Measurements from ENCODE around the gene C19orf18. TPM values are rescaled to one million over a fixed set of nuclear protein-coding genes. Genes with fewer than 3 reads are reported as not detected.

C19orf18 gene
- total RNA-seq, 1 donor from 2014 or later: not detected

GRCh38 chr19:57949296-57949695 lies 25.0 kb downstream of the C19orf18 start:
- Histone ChIP-seq H3K27me3 (no peaks in the 10 kb centered on the region), H3K4me3 (no peak overlapping the region), H3K9ac (no peak overlapping the region), H3K9me3 (ENCODE audit: low read depth) (no peaks in the 10 kb centered on the region), H2AFZ (replicated peaks) (no peak overlapping the region), H3K4me2 (no peak overlapping the region), H3F3A (ENCODE audit: low read depth) (no peaks in the 10 kb centered on the region), H3K79me2 (ENCODE audit: low read depth) (peaks cover 33% of the 10 kb centered on the region), H3K4me1 (peaks cover 10% of the 10 kb centered on the region), H3K27ac (no peak overlapping the region), H3K36me3 (no peaks in the 10 kb centered on the region), H4K20me1 (ENCODE audit: low read depth) (no peaks in the 10 kb centered on the region)
- H3K9me3 Mint-ChIP-seq: peaks cover 64% of the 10 kb centered on the region
- no peak overlapping the region for H3K27ac Mint-ChIP-seq
- TF ChIP-seq, protein P1, sequence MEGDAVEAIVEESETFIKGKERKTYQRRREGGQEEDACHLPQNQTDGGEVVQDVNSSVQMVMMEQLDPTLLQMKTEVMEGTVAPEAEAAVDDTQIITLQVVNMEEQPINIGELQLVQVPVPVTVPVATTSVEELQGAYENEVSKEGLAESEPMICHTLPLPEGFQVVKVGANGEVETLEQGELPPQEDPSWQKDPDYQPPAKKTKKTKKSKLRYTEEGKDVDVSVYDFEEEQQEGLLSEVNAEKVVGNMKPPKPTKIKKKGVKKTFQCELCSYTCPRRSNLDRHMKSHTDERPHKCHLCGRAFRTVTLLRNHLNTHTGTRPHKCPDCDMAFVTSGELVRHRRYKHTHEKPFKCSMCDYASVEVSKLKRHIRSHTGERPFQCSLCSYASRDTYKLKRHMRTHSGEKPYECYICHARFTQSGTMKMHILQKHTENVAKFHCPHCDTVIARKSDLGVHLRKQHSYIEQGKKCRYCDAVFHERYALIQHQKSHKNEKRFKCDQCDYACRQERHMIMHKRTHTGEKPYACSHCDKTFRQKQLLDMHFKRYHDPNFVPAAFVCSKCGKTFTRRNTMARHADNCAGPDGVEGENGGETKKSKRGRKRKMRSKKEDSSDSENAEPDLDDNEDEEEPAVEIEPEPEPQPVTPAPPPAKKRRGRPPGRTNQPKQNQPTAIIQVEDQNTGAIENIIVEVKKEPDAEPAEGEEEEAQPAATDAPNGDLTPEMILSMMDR (IDR thresholded peaks at IDR 0.05): no peak
- TF ChIP-seq EZH2phosphoT487 (IDR thresholded peaks at IDR 0.05) (no peak), EZH2 (IDR thresholded peaks at IDR 0.05) (no peak)
- peaks cover 6% of the 10 kb centered on the region for H3K27me3 Mint-ChIP-seq (ENCODE audit: insufficient read depth, low read depth)
- no peak overlapping the region for H3K4me3 Mint-ChIP-seq
- peaks cover 24% of the 10 kb centered on the region for H3K36me3 Mint-ChIP-seq
- no peak for DNase-seq (ENCODE audit: low spot score)
- H3K4me1 Mint-ChIP-seq: peaks cover 8% of the 10 kb centered on the region

DNA sequence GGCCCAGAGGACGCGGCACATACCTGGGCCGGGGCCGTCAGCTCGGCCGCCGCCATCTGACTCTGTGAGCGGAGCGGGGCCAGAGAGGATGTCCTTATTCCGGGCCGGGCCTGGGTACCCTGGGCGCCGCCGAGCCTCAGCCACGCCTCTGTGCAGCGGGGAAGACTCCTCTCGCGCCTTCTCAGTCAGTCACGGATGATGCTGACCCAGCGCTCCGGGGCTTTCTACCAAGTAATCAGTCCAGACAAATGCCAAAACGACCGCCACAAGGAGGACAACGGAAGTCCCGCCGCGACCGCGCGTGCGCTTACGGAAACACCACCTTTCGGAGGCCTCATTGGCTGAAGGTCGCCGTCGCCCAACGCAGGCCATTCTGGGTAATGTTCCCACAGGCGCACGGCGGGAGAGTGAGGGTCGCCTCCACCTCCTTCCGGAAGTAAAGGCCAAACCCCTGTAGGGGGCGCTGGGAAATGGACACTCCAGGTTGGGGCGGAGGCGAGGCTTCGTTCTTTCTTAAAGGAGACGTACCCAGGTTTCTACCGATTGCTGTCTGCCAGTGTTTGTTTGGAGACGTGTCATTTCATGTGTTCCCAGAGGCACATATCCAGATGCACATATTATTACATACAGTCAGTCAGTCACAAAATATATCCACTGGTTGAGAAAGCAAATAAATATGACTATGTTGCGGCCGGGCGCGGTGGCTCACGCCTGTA lies 26.8 kb downstream of the C19orf18 start, which contains the start of gene ZNF256:
ZNF256 (minus strand) TSS at position 288 of the 716 bp plus-strand sequence; CDS start at position 56, 232 bp downstream.
- Histone ChIP-seq H3K27me3 (no peaks in the 10 kb centered on the region), H3K27ac (no peak within 1 kb of the TSS), H3K36me3 (no peaks in the 10 kb centered on the region), H3K4me3 (peak within 1 kb of the TSS; percentile 98), H3K4me2 (peak within 1 kb of the TSS; percentile 83), H3K4me1 (peaks cover 10% of the 10 kb centered on the region), H3F3A (ENCODE audit: low read depth) (no peaks in the 10 kb centered on the region), H3K79me2 (ENCODE audit: low read depth) (peaks cover 50% of the 10 kb centered on the region), H4K20me1 (ENCODE audit: low read depth) (no peaks in the 10 kb centered on the region), H3K9ac (peak within 1 kb of the TSS; percentile 92), H3K9me3 (ENCODE audit: low read depth) (no peaks in the 10 kb centered on the region), H2AFZ (replicated peaks) (peak within 1 kb of the TSS; percentile 98)
- Mint-ChIP-seq H3K27me3 (ENCODE audit: insufficient read depth, low read depth) (peaks cover 6% of the 10 kb centered on the region), H3K27ac (peak within 1 kb of the TSS; percentile 90), H3K36me3 (peaks cover 41% of the 10 kb centered on the region), H3K4me1 (peaks cover 8% of the 10 kb centered on the region), H3K4me3 (peak within 1 kb of the TSS; percentile 96), H3K9me3 (peaks cover 68% of the 10 kb centered on the region)
- DNase-seq (ENCODE audit: low spot score): peak; percentile 99
- TF ChIP-seq, protein P1 (IDR thresholded peaks at IDR 0.05): peak; percentile 70
- TF ChIP-seq EZH2 (IDR thresholded peaks at IDR 0.05): no peak

- H3K27me3 ChIP-seq: no peaks in the 10 kb centered on the region
- peaks cover 10% of the 10 kb centered on the region for H3K4me1 ChIP-seq
- peak overlapping the region; percentile 98 for H3K4me3 ChIP-seq
- peaks cover 46% of the 10 kb centered on the region for H3K36me3 Mint-ChIP-seq
- H3K27ac ChIP-seq: no peak overlapping the region
- no peaks in the 10 kb centered on the region for H3K9me3 ChIP-seq (ENCODE audit: low read depth)
- peak overlapping the region; percentile 98 for H2AFZ ChIP-seq (replicated peaks)
- H3K79me2 ChIP-seq (ENCODE audit: low read depth): peaks cover 52% of the 10 kb centered on the region
- peak overlapping the region; percentile 83 for H3K4me2 ChIP-seq
- no peak overlapping the region for H3K27ac Mint-ChIP-seq
- peak overlapping the region; percentile 96 for H3K4me3 Mint-ChIP-seq
- TF ChIP-seq EZH2 (IDR thresholded peaks at IDR 0.05): no peak
- TF ChIP-seq, protein P1 (IDR thresholded peaks at IDR 0.05): no peak
- TF ChIP-seq EZH2phosphoT487 (IDR thresholded peaks at IDR 0.05): no peak
- no peak for DNase-seq (ENCODE audit: low spot score)
- H3K9ac ChIP-seq: peak overlapping the region; percentile 92
- H4K20me1 ChIP-seq (ENCODE audit: low read depth): no peaks in the 10 kb centered on the region
- no peaks in the 10 kb centered on the region for H3F3A ChIP-seq (ENCODE audit: low read depth)
- peaks cover 8% of the 10 kb centered on the region for H3K4me1 Mint-ChIP-seq
- H3K27me3 Mint-ChIP-seq (ENCODE audit: insufficient read depth, low read depth): peaks cover 6% of the 10 kb centered on the region
- H3K9me3 Mint-ChIP-seq: peaks cover 73% of the 10 kb centered on the region
- H3K36me3 ChIP-seq: peaks cover 3% of the 10 kb centered on the region
Observed at GRCh38 chr19:57947088-57947418, 27.3 kb downstream of the C19orf18 start.
